Lung (tissue), 12 donors: ENCODE results near the gene PTPRT. TPM values are rescaled to one million over a fixed set of nuclear protein-coding genes. Genes with fewer than 3 reads are reported as not detected.

Experiments
- ATAC-seq: fragments of 200-7000 bp; cut with Tn5 transposase; one replicate; pipeline ENCODE4 v1.9.1; 2020; ENCODE audit warnings: moderate number of reproducible peaks; ENCODE audit not compliant: insufficient read depth, low FRiP score
- DNase-seq, 3 donors: peaks; one replicate each; pipeline ENCODE4 v3.0.0-alpha.2; 2013 to 2017
- H3K27ac ChIP-seq, 2 donors: one replicate each; pipeline ENCODE4 v1.5.1; 2013; ENCODE audit warnings: mild to moderate bottlenecking in 2 of 2, moderate library complexity in 2 of 2, control low read depth in 1 of 2, inconsistent platforms in 1 of 2, low read depth in 1 of 2, low read length in 1 of 2
- H3K27me3 ChIP-seq, 3 donors: one replicate each; pipeline ENCODE4 v1.5.1; 2013; ENCODE audit warnings: low read length in 2 of 3; ENCODE audit not compliant: control insufficient read depth in 3 of 3, insufficient read depth in 3 of 3
- H3K36me3 ChIP-seq, 4 donors: one replicate each; pipeline ENCODE4 v1.5.1; 2013; ENCODE audit warnings: low read length in 4 of 4, mild to moderate bottlenecking in 1 of 4, moderate library complexity in 1 of 4; ENCODE audit not compliant: control insufficient read depth in 4 of 4, insufficient read depth in 4 of 4
- H3K4me1 ChIP-seq, 5 donors: one replicate each; pipeline ENCODE4 v1.5.1; 2013; ENCODE audit warnings: low read length in 5 of 5, mild to moderate bottlenecking in 2 of 5, moderate library complexity in 1 of 5; ENCODE audit not compliant: control insufficient read depth in 5 of 5, insufficient read depth in 5 of 5
- H3K4me3 ChIP-seq: one replicate; pipeline ENCODE4 v1.5.1; 2013; ENCODE audit warnings: mild to moderate bottlenecking, control low read depth, moderate library complexity
- H3K9ac ChIP-seq, 2 donors: one replicate each; pipeline ENCODE4 v1.5.1; 2013; ENCODE audit warnings: low read length in 2 of 2, control low read depth in 1 of 2; ENCODE audit not compliant: insufficient read depth in 1 of 2
- H3K9me3 ChIP-seq, 4 donors: one replicate each; pipeline ENCODE4 v1.5.1; 2013; ENCODE audit warnings: low read length in 3 of 4, mild to moderate bottlenecking in 1 of 4, moderate library complexity in 1 of 4; ENCODE audit not compliant: control insufficient read depth in 4 of 4, insufficient read depth in 3 of 4
- CTCF ChIP-seq: IDR thresholded peaks from 2 replicates; pipeline ENCODE4 v1.5.1; 2012; ENCODE audit warnings: mild to moderate bottlenecking; ENCODE audit errors: control extremely low read depth, extremely low read depth
- WGBS, 2 donors: extraction: QIAGEN DNeasy Blood & Tissue Kit; methylation state at CpG; one replicate each; pipeline ENCODE4 v1.1.7; 2013; 5-methylcytosine and 5-hydroxymethylcytosine counted together
- polyA plus RNA-seq, 2 donors: library from polyadenylated mRNA; stranded (reverse); fragments of 200-250 nt; gene quantifications; one replicate each; pipeline ENCODE4 v1.2.1, GENCODE V29; 2013
- total RNA-seq, 2 donors: library from RNA; depleted of rRNA in 1 of 2; stranded (reverse); fragments of >200 nt in 1 of 2; gene quantifications; one replicate each; pipeline ENCODE4 v1.2.1, GENCODE V29; 2014 to 2021
- donor health status: control.
- donor health status: control.
- donor health status: Bipolar disorder and iron deficiency.
- donor health status: healthy.
- donor health status: DM: yes; HTN: yes; CAD: no.

The PTPRT gene
- total and polyA plus RNA-seq, 4 donors = 0.37 to 13.8 (median 6.1) TPM

- no peak for TF ChIP-seq CTCF
- 66 to 72% methylated on average over 4 of the region's 4 CpGs for WGBS, 2 donors
- H3K27me3 ChIP-seq = peaks cover 0 to 7% (median 0%) of the 10 kb centered on the region in 3 donors
- H3K9me3 ChIP-seq = peaks cover 0 to 2% (median 0%) of the 10 kb centered on the region in 4 donors
- ATAC-seq (no peak), DNase-seq (no peak)
- H3K9ac ChIP-seq = no peak overlapping the region
- no peak overlapping the region for H3K4me3 ChIP-seq
- peaks cover 0 to 2% (median 0%) of the 10 kb centered on the region in 5 donors for H3K4me1 ChIP-seq
- no peaks in the 10 kb centered on the region for H3K36me3 ChIP-seq
- H3K27ac ChIP-seq = no peak overlapping the region
Observed at GRCh38 chr20:43155366-43156100, 34.2 kb downstream of the PTPRT start.

GRCh38 chr20:43151901-43152300, 37.8 kb downstream of the PTPRT start:
- H3K4me3 ChIP-seq = no peak overlapping the region
- no peak overlapping the region for H3K9ac ChIP-seq
- no peaks in the 10 kb centered on the region for H3K36me3 ChIP-seq
- H3K9me3 ChIP-seq = no peaks in the 10 kb centered on the region
- no peak overlapping the region for H3K27ac ChIP-seq
- peaks cover 0 to 7% (median 6%) of the 10 kb centered on the region in 3 donors for H3K27me3 ChIP-seq
- H3K4me1 ChIP-seq = no peaks in the 10 kb centered on the region
- ATAC-seq (no peak), DNase-seq (no peak)
- TF ChIP-seq CTCF = no peak
- 56 to 63% methylated on average over 2 of the region's 2 CpGs for whole genome bisulfite sequencing, 2 donors

GRCh38 chr20:43151256-43151655, 38.5 kb downstream of the PTPRT start:
- no peaks in the 10 kb centered on the region for H3K36me3 ChIP-seq
- WGBS, 2 donors = 82 to 85% methylated on average over 2 of the region's 2 CpGs
- no peaks in the 10 kb centered on the region for H3K9me3 ChIP-seq
- H3K27me3 ChIP-seq = peaks cover 0 to 7% (median 6%) of the 10 kb centered on the region in 3 donors
- ATAC-seq (no peak), DNase-seq (no peak)
- no peaks in the 10 kb centered on the region for H3K4me1 ChIP-seq
- H3K4me3 ChIP-seq = no peak overlapping the region
- H3K9ac ChIP-seq = no peak overlapping the region
- no peak overlapping the region for H3K27ac ChIP-seq
- TF ChIP-seq CTCF = no peak

GRCh38 chr20:43140726-43141125, 49.0 kb downstream of the PTPRT start:
- DNase-seq (no peak), ATAC-seq (no peak)
- 72 to 89% methylated on average over 2 of the region's 2 CpGs for WGBS, 2 donors
- Histone ChIP-seq H3K4me3 (no peak overlapping the region), H3K36me3 (no peaks in the 10 kb centered on the region), H3K27me3 (peaks cover 0 to 2% (median 2%) of the 10 kb centered on the region in 3 donors), H3K27ac (no peak overlapping the region), H3K4me1 (no peaks in the 10 kb centered on the region), H3K9me3 (peaks cover 0 to 4% (median 0%) of the 10 kb centered on the region in 4 donors), H3K9ac (no peak overlapping the region)
- TF ChIP-seq CTCF = no peak
